Melanocyte of skin (primary cell): ENCODE results near the gene SPDYE4. TPM values are rescaled to one million over a fixed set of nuclear protein-coding genes. Genes with fewer than 3 reads are reported as not detected.

Experiments used
- total RNA-seq, 2 donors: library from RNA; depleted of rRNA; stranded (reverse); fragments of >200 nt; gene quantifications; 2 replicates each; pipeline ENCODE4 v1.2.3, GENCODE V29; 2012

Gene SPDYE4, protein sequence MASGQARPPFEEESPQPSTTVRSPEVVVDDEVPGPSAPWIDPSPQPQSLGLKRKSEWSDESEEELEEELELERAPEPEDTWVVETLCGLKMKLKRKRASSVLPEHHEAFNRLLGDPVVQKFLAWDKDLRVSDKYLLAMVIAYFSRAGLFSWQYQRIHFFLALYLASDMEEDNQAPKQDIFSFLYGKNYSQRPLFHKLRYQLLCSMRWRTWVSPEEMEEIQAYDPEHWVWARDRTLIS
- total RNA-seq: not detected

DNA sequence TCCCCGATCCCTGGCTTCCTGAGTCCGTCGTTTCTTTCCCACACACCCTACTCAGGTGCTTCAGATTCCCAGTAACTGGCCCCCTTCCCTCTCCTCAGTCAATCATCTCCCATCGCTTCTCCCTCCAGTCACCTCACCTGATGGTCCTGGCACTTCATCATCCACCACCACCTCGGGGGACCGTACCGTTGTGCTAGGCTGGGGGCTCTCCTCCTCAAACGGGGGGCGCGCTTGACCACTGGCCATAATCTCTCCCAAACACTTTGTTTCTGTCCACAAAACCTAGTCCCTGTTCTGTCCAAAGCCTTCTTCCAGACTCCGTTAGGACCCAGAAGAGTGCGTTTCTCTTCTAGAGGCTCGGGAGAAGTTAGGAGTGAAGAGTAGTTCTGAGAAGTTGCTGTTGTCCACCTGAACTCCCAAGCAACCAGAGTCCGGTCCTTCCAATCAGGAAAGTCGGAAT, at the start of gene SPDYE4:
Gene SPDYE4, minus strand, starts transcription at position 410 of the 460 bp plus-strand sequence. Its CDS starts 164 bp downstream, at position 246.

DNA sequence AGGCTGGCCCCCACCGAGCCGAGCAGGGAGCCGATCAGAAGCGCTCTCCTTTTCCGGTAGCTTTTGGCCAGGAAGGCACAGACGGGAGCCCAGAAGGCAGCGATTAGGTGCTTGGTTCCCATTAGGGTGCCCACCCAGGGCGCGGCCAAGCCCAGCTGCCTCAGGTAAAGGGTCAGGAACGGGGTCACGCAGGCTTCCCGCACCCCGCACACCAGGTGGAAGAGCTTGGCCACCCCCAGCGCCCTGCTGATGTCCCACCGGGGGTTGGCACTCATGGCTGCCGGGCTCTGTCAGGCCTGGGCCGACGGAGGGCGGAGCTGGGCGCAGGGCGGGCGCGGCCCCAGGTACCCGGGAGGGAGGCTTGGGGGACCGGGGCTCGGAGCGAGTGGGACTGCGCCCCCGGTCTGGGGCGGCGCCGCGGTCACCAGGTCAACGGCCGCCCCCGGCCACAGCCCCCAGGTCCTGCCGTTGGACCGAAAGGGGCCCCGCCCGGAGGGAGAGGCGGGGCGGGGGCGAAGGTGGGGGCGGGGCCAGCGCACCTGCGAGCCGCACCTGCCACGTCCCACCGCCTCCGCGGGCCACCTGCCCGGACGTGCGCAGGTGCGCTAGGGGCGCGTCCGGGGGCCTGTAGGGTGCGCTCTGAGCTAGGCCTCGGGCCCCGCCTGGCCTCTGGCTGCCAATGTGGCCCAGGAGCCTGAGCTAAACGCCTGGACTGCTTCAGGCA, 40.7 kb upstream of the SPDYE4 start, which contains the start of gene MFSD6L:
Gene MFSD6L, minus strand, starts transcription at position 520 of the 724 bp plus-strand sequence. Its CDS starts 245 bp downstream, at position 275.

Other genes starting within 250 kb of the SPDYE4 start
- 10 to 100 TPM; 32.3 to 95.6 TPM for gene MYH10, start 127.8 kb downstream of the SPDYE4 start, total RNA-seq
- not detected for gene CCDC42, start 13.7 kb downstream of the SPDYE4 start, total RNA-seq
- under 1 TPM in 1 of 2 donors, not detected in 1; under 0.01 TPM for gene MFSD6L, start 40.8 kb upstream of the SPDYE4 start, total RNA-seq
- gene PIK3R6, start 109.1 kb upstream of the SPDYE4 start, total RNA-seq: under 1 TPM in 1 of 2 donors, not detected in 1; 0.33 TPM
- under 1 TPM; 0.33 to 0.69 TPM for gene PIK3R5, start 207.2 kb upstream of the SPDYE4 start, total RNA-seq